Keratinocyte (primary cell): ENCODE data around the gene DNM2. TPM values are rescaled to one million over a fixed set of nuclear protein-coding genes. Genes with fewer than 3 reads are reported as not detected.

Experiments used
- DNase-seq: peaks from one replicate; pipeline ENCODE4 v3.0.0-alpha.2; 2011; ENCODE audit warnings: low read depth, missing footprints, low spot score
- FAIRE-seq: peaks from 2 replicates; lab custom pipeline; 2011; peaks lifted over from hg19 to GRCh38; lab: Jason Lieb, UNC
- H2AFZ ChIP-seq: 2 replicates; pipeline ENCODE4 v1.6.0; 2012; ENCODE audit warnings: low read length, control low read depth, inconsistent platforms; ENCODE audit not compliant: control insufficient read depth
- H3K27ac ChIP-seq: 2 replicates; pipeline ENCODE4 v1.5.1; 2011; ENCODE audit warnings: low read length; ENCODE audit not compliant: control insufficient read depth, insufficient read depth
- H3K27me3 ChIP-seq: 3 replicates; pipeline ENCODE4 v1.6.0; 2011; ENCODE audit warnings: low read length; ENCODE audit not compliant: control insufficient read depth, insufficient read depth; ENCODE audit errors: extremely low read depth
- H3K36me3 ChIP-seq, 2 experiments: 2 replicates in 1 of 2; 3 replicates in 1 of 2; pipeline ENCODE4 v1.5.1; 2011; ENCODE audit warnings: low read length in 2 of 2, mild to moderate bottlenecking in 1 of 2; ENCODE audit not compliant: control insufficient read depth in 2 of 2, insufficient read depth in 2 of 2; ENCODE audit errors: extremely low read depth in 1 of 2
- H3K4me1 ChIP-seq: 3 replicates; pipeline ENCODE4 v1.5.1; 2011; ENCODE audit warnings: low read length; ENCODE audit not compliant: control insufficient read depth, insufficient read depth; ENCODE audit errors: extremely low read depth
- H3K4me2 ChIP-seq: 3 replicates; pipeline ENCODE4 v1.6.0; 2011; ENCODE audit warnings: low read depth, low read length; ENCODE audit not compliant: control insufficient read depth, insufficient read depth; ENCODE audit errors: extremely low read depth
- H3K4me3 ChIP-seq, 3 experiments: fragments of 200-600 bp in 1 of 3; sonication (generic) in 1 of 3; 2 replicates in 2 of 3; 3 replicates in 1 of 3; pipeline ENCODE4 v1.5.1; 2011 to 2016; ENCODE audit warnings: low read length in 3 of 3, mild to moderate bottlenecking in 3 of 3, control low read depth in 2 of 3, inconsistent platforms in 1 of 3, low read depth in 1 of 3, mixed read lengths in 1 of 3, mixed run types in 1 of 3, moderate library complexity in 1 of 3; ENCODE audit not compliant: control insufficient read depth in 2 of 3, insufficient read depth in 2 of 3; ENCODE audit errors: extremely low read depth in 1 of 3
- H3K79me2 ChIP-seq: 2 replicates; pipeline ENCODE4 v1.6.0; 2012; ENCODE audit warnings: low read length; ENCODE audit not compliant: control insufficient read depth, insufficient read depth
- H3K9ac ChIP-seq: 3 replicates; pipeline ENCODE4 v1.6.0; 2011; ENCODE audit warnings: low read length; ENCODE audit not compliant: control insufficient read depth, insufficient read depth; ENCODE audit errors: extremely low read depth
- H3K9me1 ChIP-seq: 3 replicates; pipeline ENCODE4 v1.6.0; 2011; ENCODE audit warnings: low read length; ENCODE audit not compliant: control insufficient read depth, insufficient read depth; ENCODE audit errors: extremely low read depth
- H3K9me3 ChIP-seq: 2 replicates; pipeline ENCODE4 v1.5.1; 2012; ENCODE audit warnings: low read depth, low read length; ENCODE audit not compliant: control insufficient read depth
- H4K20me1 ChIP-seq: 3 replicates; pipeline ENCODE4 v1.6.0; 2011; ENCODE audit warnings: low read length; ENCODE audit not compliant: control insufficient read depth, insufficient read depth; ENCODE audit errors: extremely low read depth
- EZH2 ChIP-seq: IDR thresholded peaks from one replicate; pipeline ENCODE4 v1.6.1; 2012; ENCODE audit warnings: inconsistent platforms, mild to moderate bottlenecking, low read length, moderate library complexity
- dilution Hi-C: fragments of 300-500 bp; cut with MboI; formaldehyde crosslinking; loops from one replicate; pipeline ENCODE4 v1.7.0; 2020; ENCODE audit warnings: low sequenced_read_pairs; ENCODE audit not compliant: extremely low pct_ligation_motif_present
- polyA plus RNA-seq, 5 experiments: library from polyadenylated mRNA; depleted of rRNA in 3 of 5; stranded (reverse) in 3 of 5; stranded (forward) in 1 of 5; unstranded in 1 of 5; fragments of >200 nt; gene quantifications; 1 replicate in 1 of 5; 2 replicates in 3 of 5; 3 replicates in 1 of 5; pipeline versions ENCODE4 v1.2.1 to v1.2.3, GENCODE V29; 2011 to 2012; ENCODE audit warnings: missing spikeins in 2 of 5, low read depth in 1 of 5, low replicate concordance in 1 of 5
- TF ChIP-seq, protein P1 (sequence below), 3 experiments: IDR thresholded peaks in 1 of 3; conservative IDR thresholded peaks in 1 of 3; optimal IDR thresholded peaks in 1 of 3; 2 replicates in 2 of 3; 3 replicates in 1 of 3; pipeline versions ENCODE3 to v1.5.1; 2011; ENCODE audit warnings: low read length in 3 of 3, mild to moderate bottlenecking in 3 of 3, moderate library complexity in 2 of 3, control low read depth in 1 of 3, inconsistent platforms in 1 of 3; ENCODE audit not compliant: insufficient read depth in 2 of 3; ENCODE audit errors: extremely low read depth in 1 of 3

DNM2 gene
- polyA plus RNA-seq, 1 donor (not counting 4 experiments of a cell fraction or from before 2014, with no cell fraction given): 60.1 TPM

DNA sequence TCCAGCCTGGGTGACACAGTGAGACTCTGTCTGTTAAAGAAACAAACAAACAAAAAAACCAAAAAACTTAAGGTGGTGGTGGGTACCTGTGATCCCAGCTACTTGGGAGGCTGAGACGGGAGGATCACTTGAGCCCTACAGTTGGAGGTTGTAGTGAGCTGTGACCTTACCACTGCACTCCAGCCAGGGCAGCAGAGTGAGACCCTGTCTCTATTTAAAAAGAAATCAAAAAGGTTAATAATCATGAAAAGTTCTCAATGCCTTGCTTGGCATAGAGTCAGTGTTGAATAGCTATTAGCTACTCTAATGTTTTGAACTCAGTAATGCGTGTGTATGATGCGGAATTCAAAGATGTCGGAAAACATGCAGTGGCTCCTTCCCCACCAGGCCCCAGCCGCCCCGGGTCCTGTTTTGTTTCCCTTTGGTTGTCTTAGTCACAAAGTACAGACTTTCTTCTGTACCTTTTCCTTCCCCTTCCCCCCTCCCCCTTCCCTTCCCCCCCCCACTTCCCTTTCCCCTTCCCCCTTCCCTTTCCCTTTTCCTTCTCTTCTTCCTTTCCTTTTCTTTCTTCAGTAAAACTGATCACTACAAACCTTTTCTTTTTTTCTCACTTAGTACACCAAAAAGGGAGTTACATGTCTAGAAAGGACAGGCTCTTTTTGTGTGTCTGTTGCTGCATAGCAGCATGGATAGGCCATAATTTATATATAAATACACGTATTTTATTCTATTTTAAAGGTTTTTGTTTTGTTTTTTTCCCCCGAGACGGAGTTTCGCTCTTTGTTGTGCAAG is 35.2 kb downstream of the DNM2 start:
- DNase-seq (no peak), FAIRE-seq (no peak)
- Histone ChIP-seq H3K27me3 (no peaks in the 10 kb centered on the region), H3K9me1 (peaks cover 10% of the 10 kb centered on the region), H4K20me1 (peaks cover 11% of the 10 kb centered on the region), H3K4me3 (no peak overlapping the region), H2AFZ (no peak overlapping the region), H3K27ac (no peak overlapping the region), H3K9ac (no peak overlapping the region), H3K36me3 (peaks cover 0 to 4% of the 10 kb centered on the region in 2 experiments), H3K9me3 (no peaks in the 10 kb centered on the region), H3K4me2 (no peak overlapping the region), H3K79me2 (peaks cover 76% of the 10 kb centered on the region), H3K4me1 (peaks cover 38% of the 10 kb centered on the region)
- dilution Hi-C loops: no loop called here
- TF ChIP-seq, protein P1, sequence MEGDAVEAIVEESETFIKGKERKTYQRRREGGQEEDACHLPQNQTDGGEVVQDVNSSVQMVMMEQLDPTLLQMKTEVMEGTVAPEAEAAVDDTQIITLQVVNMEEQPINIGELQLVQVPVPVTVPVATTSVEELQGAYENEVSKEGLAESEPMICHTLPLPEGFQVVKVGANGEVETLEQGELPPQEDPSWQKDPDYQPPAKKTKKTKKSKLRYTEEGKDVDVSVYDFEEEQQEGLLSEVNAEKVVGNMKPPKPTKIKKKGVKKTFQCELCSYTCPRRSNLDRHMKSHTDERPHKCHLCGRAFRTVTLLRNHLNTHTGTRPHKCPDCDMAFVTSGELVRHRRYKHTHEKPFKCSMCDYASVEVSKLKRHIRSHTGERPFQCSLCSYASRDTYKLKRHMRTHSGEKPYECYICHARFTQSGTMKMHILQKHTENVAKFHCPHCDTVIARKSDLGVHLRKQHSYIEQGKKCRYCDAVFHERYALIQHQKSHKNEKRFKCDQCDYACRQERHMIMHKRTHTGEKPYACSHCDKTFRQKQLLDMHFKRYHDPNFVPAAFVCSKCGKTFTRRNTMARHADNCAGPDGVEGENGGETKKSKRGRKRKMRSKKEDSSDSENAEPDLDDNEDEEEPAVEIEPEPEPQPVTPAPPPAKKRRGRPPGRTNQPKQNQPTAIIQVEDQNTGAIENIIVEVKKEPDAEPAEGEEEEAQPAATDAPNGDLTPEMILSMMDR (optimal IDR thresholded peaks at IDR 0.05 in 1 of 3, IDR thresholded peaks at IDR 0.05 in 1 of 3, conservative IDR thresholded peaks at IDR 0.05 in 1 of 3; ENCODE audit: extremely low read depth in 1 of 3, insufficient read depth in 2 of 3, low read length in 3 of 3): no peak
- no peak for TF ChIP-seq EZH2

DNA sequence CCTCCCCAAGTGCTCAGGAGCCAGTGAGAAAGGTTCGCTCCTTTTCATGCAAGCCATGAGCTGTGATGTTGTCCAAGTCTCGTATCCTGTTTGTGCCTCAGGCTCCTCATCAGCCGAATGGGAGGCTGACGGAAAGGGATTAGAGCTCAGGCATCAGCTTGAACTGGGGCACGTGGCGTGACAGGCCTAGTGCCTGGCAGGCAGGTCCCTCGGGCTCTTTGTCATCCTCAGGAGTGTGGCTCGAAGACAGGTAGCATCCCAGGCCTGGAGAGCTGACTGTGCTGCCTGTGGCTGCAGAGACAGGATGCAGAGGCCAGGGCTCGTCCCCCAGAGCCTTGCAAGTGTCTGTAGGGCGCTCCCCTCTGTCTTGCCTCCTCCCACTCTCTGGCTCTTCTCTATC is 38.5 kb downstream of the DNM2 start:
- H3K27me3 ChIP-seq: no peaks in the 10 kb centered on the region
- H4K20me1 ChIP-seq: no peaks in the 10 kb centered on the region
- H3K36me3 ChIP-seq: peaks cover 0 to 7% of the 10 kb centered on the region in 2 experiments
- DNase-seq: no peak
- FAIRE-seq: no peak
- no peak overlapping the region for H3K4me3 ChIP-seq
- dilution Hi-C loops: no loop called here
- peaks cover 11% of the 10 kb centered on the region for H3K4me1 ChIP-seq
- H2AFZ ChIP-seq: no peak overlapping the region
- H3K9me1 ChIP-seq: no peaks in the 10 kb centered on the region
- no peak overlapping the region for H3K27ac ChIP-seq
- H3K9me3 ChIP-seq: no peaks in the 10 kb centered on the region
- TF ChIP-seq, protein P1 (optimal IDR thresholded peaks at IDR 0.05 in 1 of 3, IDR thresholded peaks at IDR 0.05 in 1 of 3, conservative IDR thresholded peaks at IDR 0.05 in 1 of 3; ENCODE audit: extremely low read depth in 1 of 3, insufficient read depth in 2 of 3, low read length in 3 of 3): no peak
- no peak for TF ChIP-seq EZH2
- no peak overlapping the region for H3K9ac ChIP-seq
- peaks cover 55% of the 10 kb centered on the region for H3K79me2 ChIP-seq
- no peak overlapping the region for H3K4me2 ChIP-seq
